Mesendoderm (in vitro differentiated cells): ENCODE data around the gene WDR53.
"Not testable (repeated sequence)": the region's sequence is repeated elsewhere in the genome, so short reads cannot be mapped to it uniquely, and the experiment has no call there.

ENCODE experiments used
- DNase-seq: peaks from one replicate; pipeline ENCODE4 v3.0.0; 2013
- H2AK5ac ChIP-seq: 2 replicates; pipeline ENCODE4 v1.6.1; 2013; ENCODE audit warnings: low read length, inconsistent platforms
- H2BK120ac ChIP-seq: 2 replicates; pipeline ENCODE4 v1.6.1; 2013; ENCODE audit warnings: low read depth, mild to moderate bottlenecking, low read length, moderate library complexity, mixed read lengths
- H2BK15ac ChIP-seq: replicated peaks from 2 replicates; pipeline ENCODE4 v1.6.1; 2013; ENCODE audit warnings: low read depth, mild to moderate bottlenecking, moderate library complexity
- H2BK5ac ChIP-seq: 2 replicates; pipeline ENCODE4 v1.6.1; 2013; ENCODE audit warnings: low read length, inconsistent platforms
- H3K18ac ChIP-seq: 2 replicates; pipeline ENCODE4 v1.6.1; 2013; ENCODE audit warnings: mild to moderate bottlenecking, low read length, mixed read lengths
- H3K23ac ChIP-seq: one replicate; pipeline ENCODE4 v1.6.1; 2013; ENCODE audit warnings: low read length
- H3K27ac ChIP-seq: 2 replicates; pipeline ENCODE4 v1.5.1; 2013; ENCODE audit warnings: low read depth, mild to moderate bottlenecking, inconsistent platforms, low read length, moderate library complexity
- H3K27me3 ChIP-seq: 2 replicates; pipeline ENCODE4 v1.6.1; 2013; ENCODE audit warnings: low read length, control low read depth, mild to moderate bottlenecking, inconsistent platforms; ENCODE audit not compliant: insufficient read depth, poor library complexity
- H3K36me3 ChIP-seq: 2 replicates; pipeline ENCODE4 v1.6.1; 2013; ENCODE audit warnings: low read length, inconsistent platforms; ENCODE audit not compliant: control insufficient read depth, insufficient read depth
- H3K4ac ChIP-seq: one replicate; pipeline ENCODE4 v1.6.1; 2013; ENCODE audit warnings: low read depth, mild to moderate bottlenecking, low read length, moderate library complexity
- H3K4me1 ChIP-seq: 2 replicates; pipeline ENCODE4 v1.6.1; 2013; ENCODE audit warnings: low read depth, low read length, inconsistent platforms; ENCODE audit not compliant: control insufficient read depth
- H3K4me2 ChIP-seq: 2 replicates; pipeline ENCODE4 v1.6.1; 2013; ENCODE audit warnings: low read length
- H3K4me3 ChIP-seq: 2 replicates; pipeline ENCODE4 v1.5.1; 2013; ENCODE audit warnings: mild to moderate bottlenecking, low read length
- H3K56ac ChIP-seq: one replicate; pipeline ENCODE4 v1.6.1; 2013; ENCODE audit warnings: low read length
- H3K79me1 ChIP-seq: 2 replicates; pipeline ENCODE4 v1.6.1; 2013; ENCODE audit warnings: low read length, inconsistent platforms
- H3K79me2 ChIP-seq: 2 replicates; pipeline ENCODE4 v1.6.1; 2013; ENCODE audit warnings: mild to moderate bottlenecking, low read length; ENCODE audit not compliant: control insufficient read depth, insufficient read depth
- H3K9ac ChIP-seq: 2 replicates; pipeline ENCODE4 v1.6.1; 2013; ENCODE audit warnings: low read length, inconsistent platforms
- H4K5ac ChIP-seq: one replicate; pipeline ENCODE4 v1.6.1; 2013; ENCODE audit warnings: low read length
- H4K8ac ChIP-seq: one replicate; pipeline ENCODE4 v1.6.1; 2013; ENCODE audit warnings: low read depth, mild to moderate bottlenecking, control low read depth, low read length, moderate library complexity
- WGBS: extraction: QIAGEN DNeasy Blood & Tissue Kit; methylation state at CpG from one replicate; pipeline ENCODE4 v1.1.7; 2013; ENCODE audit warnings: low lambda C conversion rate, missing lambda C conversion rate; ENCODE audit not compliant: insufficient coverage; ENCODE audit errors: extremely low coverage; 5-methylcytosine and 5-hydroxymethylcytosine counted together

WDR53 gene

GRCh38 chr3:196557236-196557635 is 11.1 kb downstream of the WDR53 start:
- Histone ChIP-seq H3K23ac (no peak overlapping the region), H3K56ac (no peak overlapping the region), H3K4me1 (no peaks in the 10 kb centered on the region), H3K9ac (no peak overlapping the region), H3K27me3 (no peaks in the 10 kb centered on the region), H2AK5ac (no peak overlapping the region), H3K79me2 (no peaks in the 10 kb centered on the region), H4K8ac (no peak overlapping the region), H4K5ac (no peak overlapping the region), H3K4me2 (no peak overlapping the region), H3K18ac (no peak overlapping the region), H3K4ac (no peak overlapping the region), H2BK120ac (no peak overlapping the region), H3K36me3 (no peaks in the 10 kb centered on the region), H3K79me1 (peaks cover 1% of the 10 kb centered on the region), H3K27ac (no peak overlapping the region), H2BK15ac (no peak overlapping the region), H2BK5ac (no peak overlapping the region), H3K4me3 (no peak overlapping the region)
- DNase-seq, result no peak
- no CpG with 5 or more reads among the region's 5 CpGs for WGBS

- Histone ChIP-seq H3K4ac (no peak overlapping the region), H2BK15ac (no peak overlapping the region), H3K4me2 (no peak overlapping the region), H3K27ac (no peak overlapping the region), H3K4me3 (no peak overlapping the region), H3K23ac (no peak overlapping the region), H3K79me2 (no peaks in the 10 kb centered on the region), H4K8ac (no peak overlapping the region), H3K79me1 (no peaks in the 10 kb centered on the region), H4K5ac (no peak overlapping the region), H2BK120ac (no peak overlapping the region), H3K18ac (no peak overlapping the region), H3K9ac (no peak overlapping the region), H2BK5ac (no peak overlapping the region), H3K4me1 (no peaks in the 10 kb centered on the region), H3K56ac (no peak overlapping the region), H3K36me3 (no peaks in the 10 kb centered on the region), H3K27me3 (no peaks in the 10 kb centered on the region), H2AK5ac (no peak overlapping the region)
- WGBS, result no CpG with 5 or more reads among the region's 3 CpGs
- no peak for DNase-seq
Observed at GRCh38 chr3:196555295-196555694, 13.1 kb downstream of the WDR53 start.

- Histone ChIP-seq H3K4me3 (no peak overlapping the region), H3K56ac (no peak overlapping the region), H3K27ac (no peak overlapping the region), H3K36me3 (no peaks in the 10 kb centered on the region), H3K79me2 (no peaks in the 10 kb centered on the region), H3K18ac (no peak overlapping the region), H3K23ac (no peak overlapping the region), H2AK5ac (no peak overlapping the region), H2BK120ac (no peak overlapping the region), H4K5ac (no peak overlapping the region), H4K8ac (no peak overlapping the region), H3K9ac (no peak overlapping the region), H3K79me1 (no peaks in the 10 kb centered on the region), H3K4ac (no peak overlapping the region), H2BK15ac (no peak overlapping the region), H2BK5ac (no peak overlapping the region), H3K4me1 (no peaks in the 10 kb centered on the region), H3K27me3 (no peaks in the 10 kb centered on the region), H3K4me2 (no peak overlapping the region)
- DNase-seq, result no peak
- no CpG with 5 or more reads among the region's 3 CpGs for WGBS
Observed at GRCh38 chr3:196554205-196554604, 14.1 kb downstream of the WDR53 start.

GRCh38 chr3:196553551-196553950 is 14.8 kb downstream of the WDR53 start:
- Histone ChIP-seq H3K79me1 (no peaks in the 10 kb centered on the region), H4K8ac (no peak overlapping the region), H3K4me3 (no peak overlapping the region), H3K4me2 (no peak overlapping the region), H2AK5ac (no peak overlapping the region), H4K5ac (no peak overlapping the region), H3K18ac (no peak overlapping the region), H3K79me2 (no peaks in the 10 kb centered on the region), H3K36me3 (no peaks in the 10 kb centered on the region), H3K27me3 (no peaks in the 10 kb centered on the region), H2BK15ac (no peak overlapping the region), H3K4me1 (no peaks in the 10 kb centered on the region), H2BK5ac (no peak overlapping the region), H3K27ac (no peak overlapping the region), H3K9ac (no peak overlapping the region), H3K23ac (no peak overlapping the region), H3K56ac (no peak overlapping the region), H3K4ac (no peak overlapping the region), H2BK120ac (no peak overlapping the region)
- DNase-seq, result no peak
- WGBS, result no CpG with 5 or more reads among the region's 9 CpGs

- Histone ChIP-seq H2BK5ac (no peak overlapping the region), H3K27me3 (no peaks in the 10 kb centered on the region), H3K18ac (no peak overlapping the region), H3K79me2 (no peaks in the 10 kb centered on the region), H3K79me1 (no peaks in the 10 kb centered on the region), H2BK120ac (no peak overlapping the region), H2BK15ac (no peak overlapping the region), H3K56ac (no peak overlapping the region), H3K27ac (no peak overlapping the region), H3K36me3 (no peaks in the 10 kb centered on the region), H2AK5ac (no peak overlapping the region), H4K5ac (no peak overlapping the region), H3K4me1 (no peaks in the 10 kb centered on the region), H3K4me2 (no peak overlapping the region), H3K9ac (no peak overlapping the region), H3K23ac (no peak overlapping the region), H4K8ac (no peak overlapping the region), H3K4me3 (no peak overlapping the region), H3K4ac (no peak overlapping the region)
- 100% methylated on average over 4 of the region's 5 CpGs for WGBS
- no peak for DNase-seq
Observed at GRCh38 chr3:196552253-196552652, 16.1 kb downstream of the WDR53 start.

GRCh38 chr3:196550172-196550571 is 18.2 kb downstream of the WDR53 start:
- not testable (repeated sequence) for H3K36me3 ChIP-seq, H3K4me3 ChIP-seq, H3K79me2 ChIP-seq

More at GRCh38 chr3:196550172-196550571, 18.2 kb downstream of the WDR53 start:
- H3K4ac ChIP-seq, H3K79me1 ChIP-seq, H3K4me1 ChIP-seq, H3K27ac ChIP-seq, H4K5ac ChIP-seq, H2BK5ac ChIP-seq, H3K4me2 ChIP-seq, DNase-seq, H3K27me3 ChIP-seq, H3K18ac ChIP-seq, H2AK5ac ChIP-seq, H2BK15ac ChIP-seq, H3K23ac ChIP-seq, H3K56ac ChIP-seq, H3K9ac ChIP-seq, H4K8ac ChIP-seq, H2BK120ac ChIP-seq: not testable (repeated sequence)
- WGBS, result no CpG with 5 or more reads among the region's 3 CpGs
